ENCODE results near the gene THSD7B.
"Not testable (repeated sequence)": the region's sequence is repeated elsewhere in the genome, so short reads cannot be mapped to it uniquely, and the experiment has no call there.

Gene THSD7B

GRCh38 chr2:137607722-137608318 lies 842.5 kb downstream of the THSD7B start:
- DNase-seq: no peak

GRCh38 chr2:137638932-137639331 lies 873.6 kb downstream of the THSD7B start:
- no peak for DNase-seq

- no peak for DNase-seq
Measured at GRCh38 chr2:137644731-137645130, 879.4 kb downstream of the THSD7B start.

- DNase-seq: no peak
Measured at GRCh38 chr2:137654046-137654445, 888.7 kb downstream of the THSD7B start.

- DNase-seq: no peak
Measured at GRCh38 chr2:137655814-137656213, 890.5 kb downstream of the THSD7B start.

- no peak for DNase-seq
Measured at GRCh38 chr2:137658433-137658832, 893.1 kb downstream of the THSD7B start.

- DNase-seq: no peak
Measured at GRCh38 chr2:137659616-137660015, 894.3 kb downstream of the THSD7B start.

GRCh38 chr2:137670111-137670510 lies 904.8 kb downstream of the THSD7B start:
- DNase-seq: no peak

- no peak for DNase-seq
Measured at GRCh38 chr2:137672989-137673552, 907.7 kb downstream of the THSD7B start.

GRCh38 chr2:137674991-137675390 lies 909.6 kb downstream of the THSD7B start:
- no peak for DNase-seq

- DNase-seq: no peak
Measured at GRCh38 chr2:137675584-137676327, 910.4 kb downstream of the THSD7B start.

- DNase-seq: no peak
Measured at GRCh38 chr2:137676346-137676745, 911.0 kb downstream of the THSD7B start.

- no peak for DNase-seq
Measured at GRCh38 chr2:137677466-137677865, 912.1 kb downstream of the THSD7B start.

- no peak for DNase-seq
Measured at GRCh38 chr2:137689549-137689948, 924.2 kb downstream of the THSD7B start.

GRCh38 chr2:137693534-137693933 lies 928.2 kb downstream of the THSD7B start:
- DNase-seq: no peak

GRCh38 chr2:137696916-137697315 lies 931.6 kb downstream of the THSD7B start:
- DNase-seq: no peak

GRCh38 chr2:137700250-137700649 lies 934.9 kb downstream of the THSD7B start:
- DNase-seq: not testable (repeated sequence)

GRCh38 chr2:137700681-137701080 lies 935.3 kb downstream of the THSD7B start:
- DNase-seq: no peak

- DNase-seq: no peak
Measured at GRCh38 chr2:137705296-137705695, 940.0 kb downstream of the THSD7B start.

GRCh38 chr2:137706786-137707613 lies 941.7 kb downstream of the THSD7B start:
- DNase-seq: peak; percentile 19

GRCh38 chr2:137708311-137708710 lies 943.0 kb downstream of the THSD7B start:
- DNase-seq: no peak

GRCh38 chr2:137715731-137716191 lies 950.4 kb downstream of the THSD7B start:
- no peak for DNase-seq

- no peak for DNase-seq
Measured at GRCh38 chr2:137718786-137719185, 953.4 kb downstream of the THSD7B start.

All from RPMI8226 (cell line).